Activated T-cell treated with anti-CD3 and anti-CD28 coated beads for 4 hours (primary cell): ENCODE measurements around the gene DNAJB8.

Source experiments
- DNase-seq: peaks from one replicate; pipeline ENCODE4 v3.0.0-alpha.2; 2020

The DNAJB8 gene

GRCh38 chr3:128493570-128494366, 27.1 kb upstream of the DNAJB8 start:
- no peak for DNase-seq

- DNase-seq, result no peak
Measured at GRCh38 chr3:128492671-128493569, 26.2 kb upstream of the DNAJB8 start, which contains the start of gene GATA2. Gene GATA2, minus strand, starts transcription at chr3:128493201. Its CDS starts 6,170 bp downstream, at chr3:128487031.

- DNase-seq, result no peak
Measured at GRCh38 chr3:128491941-128492670, 25.4 kb upstream of the DNAJB8 start.

GRCh38 chr3:128491691-128491940, 24.9 kb upstream of the DNAJB8 start:
- no peak for DNase-seq

- no peak for DNase-seq
Measured at GRCh38 chr3:128490915-128491690, 24.4 kb upstream of the DNAJB8 start.

- no peak for DNase-seq
Measured at GRCh38 chr3:128490650-128490914, 23.9 kb upstream of the DNAJB8 start.

GRCh38 chr3:128489927-128490649, 23.4 kb upstream of the DNAJB8 start:
- no peak for DNase-seq

GRCh38 chr3:128489674-128489926, 22.9 kb upstream of the DNAJB8 start:
- no peak for DNase-seq

- no peak for DNase-seq
Measured at GRCh38 chr3:128488991-128489673, 22.4 kb upstream of the DNAJB8 start.

- no peak for DNase-seq
Measured at GRCh38 chr3:128488636-128488990, 21.9 kb upstream of the DNAJB8 start.

GRCh38 chr3:128487813-128488635, 21.3 kb upstream of the DNAJB8 start:
- no peak for DNase-seq

- no peak for DNase-seq
Measured at GRCh38 chr3:128487538-128487812, 20.8 kb upstream of the DNAJB8 start.

GRCh38 chr3:128486681-128487537, 20.2 kb upstream of the DNAJB8 start:
- no peak for DNase-seq

GRCh38 chr3:128486205-128486628, 19.5 kb upstream of the DNAJB8 start:
- DNase-seq, result no peak

GRCh38 chr3:128485282-128486204, 18.9 kb upstream of the DNAJB8 start:
- no peak for DNase-seq

GRCh38 chr3:128484404-128485281, 18.0 kb upstream of the DNAJB8 start:
- DNase-seq, result no peak

GRCh38 chr3:128483657-128484403, 17.1 kb upstream of the DNAJB8 start:
- no peak for DNase-seq
